CMK (cell line): ENCODE measurements around the gene PAK1.

ENCODE experiments used
- DNase-seq: peaks from one replicate; pipeline ENCODE4 v3.0.0-alpha.2; 2010; ENCODE audit warnings: low read depth

Gene PAK1

GRCh38 chr11:77370217-77370616 lies 103.7 kb downstream of the PAK1 start:
- no peak for DNase-seq

GRCh38 chr11:77361184-77361583 lies 112.7 kb downstream of the PAK1 start:
- DNase-seq = no peak

GRCh38 chr11:77359481-77359880 lies 114.4 kb downstream of the PAK1 start:
- DNase-seq = no peak

GRCh38 chr11:77353131-77353530 lies 120.8 kb downstream of the PAK1 start:
- DNase-seq = no peak

- DNase-seq = no peak
Measured at GRCh38 chr11:77351281-77351886, 122.5 kb downstream of the PAK1 start.

GRCh38 chr11:77347948-77348347 lies 125.9 kb downstream of the PAK1 start:
- no peak for DNase-seq

- DNase-seq = no peak
Measured at GRCh38 chr11:77346906-77347603, 126.8 kb downstream of the PAK1 start.

- DNase-seq = no peak
Measured at GRCh38 chr11:77345621-77346020, 128.3 kb downstream of the PAK1 start.

- DNase-seq = no peak
Measured at GRCh38 chr11:77340501-77340900, 133.4 kb downstream of the PAK1 start.

GRCh38 chr11:77332259-77332658 lies 141.6 kb downstream of the PAK1 start:
- DNase-seq = no peak

GRCh38 chr11:77325159-77325558 lies 148.7 kb downstream of the PAK1 start:
- no peak for DNase-seq

GRCh38 chr11:77324508-77324907 lies 149.4 kb downstream of the PAK1 start:
- no peak for DNase-seq

GRCh38 chr11:77322926-77323590 lies 150.8 kb downstream of the PAK1 start:
- DNase-seq = no peak

- DNase-seq = no peak
Measured at GRCh38 chr11:77322506-77322905, 151.4 kb downstream of the PAK1 start.

GRCh38 chr11:77320351-77320750 lies 153.5 kb downstream of the PAK1 start:
- DNase-seq = no peak

GRCh38 chr11:77318600-77318999 lies 155.3 kb downstream of the PAK1 start:
- DNase-seq = no peak

- DNase-seq = no peak
Measured at GRCh38 chr11:77316733-77317342, 157.1 kb downstream of the PAK1 start.

GRCh38 chr11:77312107-77312506 lies 161.8 kb downstream of the PAK1 start:
- DNase-seq = no peak

- no peak for DNase-seq
Measured at GRCh38 chr11:77311701-77312100, 162.2 kb downstream of the PAK1 start.

GRCh38 chr11:77310721-77311120 lies 163.2 kb downstream of the PAK1 start:
- no peak for DNase-seq

- DNase-seq = no peak
Measured at GRCh38 chr11:77309401-77310085, 164.4 kb downstream of the PAK1 start.

GRCh38 chr11:77308838-77309237 lies 165.1 kb downstream of the PAK1 start:
- no peak for DNase-seq
